IMR-90 (cell line): Measurements from ENCODE around the gene SRGAP3.

ENCODE experiments used
- CEBPB ChIP-seq: IDR thresholded peaks from 2 replicates; pipeline ENCODE4 v1.6.1; 2012; ENCODE audit warnings: low read depth, low read length, improper control_type of control experiment
- MAFK ChIP-seq: IDR thresholded peaks from 2 replicates; pipeline ENCODE4 v1.6.1; 2012; ENCODE audit warnings: low read depth, low read length, improper control_type of control experiment
- POLR2A ChIP-seq: IDR thresholded peaks from 2 replicates; pipeline ENCODE4 v1.6.1; 2012; ENCODE audit warnings: mild to moderate bottlenecking, low read depth, low read length
- RCOR1 ChIP-seq: IDR thresholded peaks from 2 replicates; pipeline ENCODE4 v1.6.1; 2012; ENCODE audit warnings: mild to moderate bottlenecking, low read length, improper control_type of control experiment; ENCODE audit not compliant: insufficient replicate concordance
- RFX5 ChIP-seq: IDR thresholded peaks from 2 replicates; pipeline ENCODE4 v1.8.0; 2012; ENCODE audit warnings: low read depth, mild to moderate bottlenecking, low read length, moderate library complexity
- SMC3 ChIP-seq: fragments of 150-350 bp; IDR thresholded peaks from 2 replicates; pipeline ENCODE4 v1.6.1; 2016; ENCODE audit warnings: low read depth, mild to moderate bottlenecking, antibody characterized with exemption, low read length, moderate library complexity
- USF2 ChIP-seq: fragments of 150-350 bp; IDR thresholded peaks from 2 replicates; pipeline ENCODE4 v1.6.1; 2017; ENCODE audit warnings: mild to moderate bottlenecking, antibody characterized with exemption, low read length, low read depth
- TF ChIP-seq, protein P1 (sequence below): conservative IDR thresholded peaks from 2 replicates; pipeline ENCODE4 v1.5.1; 2012; ENCODE audit warnings: mild to moderate bottlenecking, low read depth, low read length, improper control_type of control experiment
- TF ChIP-seq, protein P2 (sequence below): fragments of 150-350 bp; IDR thresholded peaks from 2 replicates; pipeline ENCODE4 v1.6.1; 2016; ENCODE audit warnings: low read depth, mild to moderate bottlenecking, low read length, moderate library complexity, borderline replicate concordance

- TF ChIP-seq, protein P1, sequence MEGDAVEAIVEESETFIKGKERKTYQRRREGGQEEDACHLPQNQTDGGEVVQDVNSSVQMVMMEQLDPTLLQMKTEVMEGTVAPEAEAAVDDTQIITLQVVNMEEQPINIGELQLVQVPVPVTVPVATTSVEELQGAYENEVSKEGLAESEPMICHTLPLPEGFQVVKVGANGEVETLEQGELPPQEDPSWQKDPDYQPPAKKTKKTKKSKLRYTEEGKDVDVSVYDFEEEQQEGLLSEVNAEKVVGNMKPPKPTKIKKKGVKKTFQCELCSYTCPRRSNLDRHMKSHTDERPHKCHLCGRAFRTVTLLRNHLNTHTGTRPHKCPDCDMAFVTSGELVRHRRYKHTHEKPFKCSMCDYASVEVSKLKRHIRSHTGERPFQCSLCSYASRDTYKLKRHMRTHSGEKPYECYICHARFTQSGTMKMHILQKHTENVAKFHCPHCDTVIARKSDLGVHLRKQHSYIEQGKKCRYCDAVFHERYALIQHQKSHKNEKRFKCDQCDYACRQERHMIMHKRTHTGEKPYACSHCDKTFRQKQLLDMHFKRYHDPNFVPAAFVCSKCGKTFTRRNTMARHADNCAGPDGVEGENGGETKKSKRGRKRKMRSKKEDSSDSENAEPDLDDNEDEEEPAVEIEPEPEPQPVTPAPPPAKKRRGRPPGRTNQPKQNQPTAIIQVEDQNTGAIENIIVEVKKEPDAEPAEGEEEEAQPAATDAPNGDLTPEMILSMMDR = no peak
- TF ChIP-seq POLR2A (no peak), RFX5 (no peak), RCOR1 (no peak), CEBPB (no peak), MAFK (no peak), SMC3 (no peak), USF2 (no peak)
- TF ChIP-seq, protein P2, sequence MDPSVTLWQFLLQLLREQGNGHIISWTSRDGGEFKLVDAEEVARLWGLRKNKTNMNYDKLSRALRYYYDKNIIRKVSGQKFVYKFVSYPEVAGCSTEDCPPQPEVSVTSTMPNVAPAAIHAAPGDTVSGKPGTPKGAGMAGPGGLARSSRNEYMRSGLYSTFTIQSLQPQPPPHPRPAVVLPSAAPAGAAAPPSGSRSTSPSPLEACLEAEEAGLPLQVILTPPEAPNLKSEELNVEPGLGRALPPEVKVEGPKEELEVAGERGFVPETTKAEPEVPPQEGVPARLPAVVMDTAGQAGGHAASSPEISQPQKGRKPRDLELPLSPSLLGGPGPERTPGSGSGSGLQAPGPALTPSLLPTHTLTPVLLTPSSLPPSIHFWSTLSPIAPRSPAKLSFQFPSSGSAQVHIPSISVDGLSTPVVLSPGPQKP = no peak
Observed at GRCh38 chr3:9075762-9076161, 173.7 kb downstream of the SRGAP3 start.
